GM18519 (cell line): ENCODE measurements around the gene MKNK2.
A peak's percentile ranks its signal among the peaks of the same experiment; 100 is the strongest.

ENCODE experiments used
- ATAC-seq: cut with Tn5 transposase; IDR thresholded peaks from one replicate; pipeline ENCODE4 v1.9.1; 2021; ENCODE audit warnings: mild to moderate bottlenecking, moderate library complexity; ENCODE audit not compliant: unreplicated experiment, low FRiP score

Gene MKNK2

DNA sequence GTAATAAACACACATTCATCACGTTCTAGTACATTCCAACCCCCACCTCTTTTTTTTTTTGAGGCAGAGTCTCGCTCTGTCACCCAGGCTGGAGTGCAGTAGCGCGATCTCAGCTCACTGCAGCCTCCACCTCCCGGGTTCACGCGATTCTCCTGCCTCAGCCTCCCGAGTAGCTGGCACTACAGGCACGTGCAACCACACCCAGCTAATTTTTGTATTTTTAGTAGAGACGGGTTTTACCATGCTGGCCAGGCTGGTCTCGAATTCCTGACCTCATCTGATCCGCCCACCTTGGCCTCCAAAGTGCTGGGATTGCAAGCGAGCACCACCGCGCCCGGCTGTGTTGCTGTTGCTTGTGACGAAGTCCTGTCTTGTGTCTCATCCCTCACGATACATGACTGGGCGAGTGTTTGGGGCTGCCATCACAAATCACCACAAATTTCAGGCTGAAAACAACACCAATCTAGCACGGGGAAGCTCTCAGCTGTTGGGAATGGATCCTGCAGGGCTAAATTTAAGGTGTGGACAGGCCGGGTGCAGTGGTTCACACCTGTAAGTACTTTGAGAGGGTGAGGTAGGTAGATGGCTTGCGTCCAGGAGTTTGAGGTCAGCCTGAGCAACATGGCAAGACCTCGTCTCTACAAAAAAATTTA, 29.4 kb upstream of the MKNK2 start:
- ATAC-seq: no peak

DNA sequence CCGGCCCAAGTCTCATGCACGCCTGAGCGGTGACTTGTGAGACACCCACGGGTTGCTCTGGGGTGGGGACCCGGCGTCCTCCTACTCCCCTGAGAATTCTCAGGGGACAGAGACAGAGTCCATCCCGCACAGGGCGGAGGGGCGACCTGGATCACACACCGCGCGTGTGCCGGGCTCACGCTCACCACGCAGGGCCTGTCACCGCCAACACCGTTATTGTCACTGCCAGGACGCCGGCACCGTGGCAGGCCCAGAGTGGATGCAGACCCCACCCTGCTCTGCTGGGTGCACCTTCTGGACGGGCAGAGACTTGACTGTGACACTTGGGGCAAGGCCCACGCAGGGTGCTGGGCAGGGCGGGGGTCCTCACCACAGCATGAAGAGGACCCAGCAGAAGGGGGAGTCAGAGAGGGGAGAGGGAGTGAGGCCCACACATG, 28.8 kb upstream of the MKNK2 start:
- no peak for ATAC-seq

DNA sequence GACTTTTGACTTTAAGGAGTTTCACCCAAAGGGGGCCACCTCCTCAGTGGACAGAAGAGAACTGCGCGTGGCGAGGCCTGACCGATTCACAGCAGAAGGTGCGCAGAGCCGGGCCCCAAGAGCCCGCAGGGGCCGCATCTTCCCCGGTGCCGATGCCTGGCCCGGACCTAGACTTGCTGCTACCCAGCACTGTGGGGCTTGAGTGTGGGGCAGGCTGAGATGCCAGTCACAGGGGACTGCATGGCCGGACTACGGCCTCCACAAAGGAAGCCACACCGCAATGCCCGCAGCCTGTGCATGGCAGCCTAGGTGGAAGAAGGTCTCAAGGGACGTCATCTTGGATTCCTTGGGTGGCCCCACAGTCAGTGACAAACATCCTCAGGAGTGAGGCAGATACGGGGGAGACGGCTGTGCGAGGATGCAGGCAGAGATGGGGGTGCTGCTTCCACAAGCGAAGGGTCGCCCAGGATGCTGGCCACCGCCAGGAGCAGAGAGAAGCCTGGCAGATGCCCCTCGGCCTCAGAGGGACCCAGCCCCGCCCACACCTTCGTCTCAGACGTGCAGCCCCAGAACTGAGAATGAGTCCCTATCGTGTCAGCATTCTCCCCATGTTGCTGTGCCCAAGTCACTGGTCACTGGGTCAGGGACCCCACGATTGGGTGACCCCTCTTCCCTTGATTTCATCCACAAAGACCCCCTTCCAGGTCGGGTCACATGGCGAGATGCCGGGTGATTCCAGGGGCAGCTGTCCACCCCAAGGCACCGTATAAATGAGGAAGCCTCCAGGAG, 28.2 kb upstream of the MKNK2 start:
- ATAC-seq: no peak

DNA sequence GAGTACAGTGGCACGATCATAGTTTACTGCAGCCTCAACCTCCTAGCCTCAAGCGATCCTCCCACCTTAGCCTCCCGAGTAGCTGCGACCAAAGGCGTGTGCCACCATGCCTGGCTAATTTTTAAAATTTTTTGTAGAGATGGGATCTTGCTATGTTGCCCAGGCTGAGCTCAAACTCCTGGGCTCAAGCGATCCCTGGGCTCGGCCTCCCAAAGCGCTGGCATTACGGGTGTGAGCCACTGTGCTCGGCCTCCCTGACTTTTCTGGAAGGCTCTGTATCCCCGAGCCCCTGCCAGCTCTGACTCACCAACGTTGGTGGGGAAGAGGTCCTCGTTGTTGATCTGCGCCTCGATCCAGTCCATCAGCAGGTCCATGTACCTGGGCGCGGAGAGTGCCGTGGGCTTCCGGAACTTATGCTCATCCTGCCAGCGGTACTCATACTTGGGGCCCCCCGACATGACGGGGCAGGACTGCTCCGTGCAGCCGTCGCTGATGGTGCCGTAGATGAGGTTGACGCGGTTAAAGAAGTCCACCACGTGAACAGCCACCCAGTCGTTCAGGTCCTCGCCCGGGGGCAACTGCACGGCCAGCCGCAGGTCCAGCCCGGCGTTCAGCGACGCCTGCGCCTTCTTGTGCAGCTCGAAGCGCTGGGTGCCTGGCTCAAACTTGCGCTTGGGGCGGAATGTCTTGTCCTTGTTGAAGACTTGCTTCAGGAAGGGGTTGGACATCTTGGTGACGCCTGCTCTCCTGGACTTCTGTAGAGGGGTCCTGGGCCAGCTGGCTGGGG, 27.0 kb upstream of the MKNK2 start:
- no peak for ATAC-seq

DNA sequence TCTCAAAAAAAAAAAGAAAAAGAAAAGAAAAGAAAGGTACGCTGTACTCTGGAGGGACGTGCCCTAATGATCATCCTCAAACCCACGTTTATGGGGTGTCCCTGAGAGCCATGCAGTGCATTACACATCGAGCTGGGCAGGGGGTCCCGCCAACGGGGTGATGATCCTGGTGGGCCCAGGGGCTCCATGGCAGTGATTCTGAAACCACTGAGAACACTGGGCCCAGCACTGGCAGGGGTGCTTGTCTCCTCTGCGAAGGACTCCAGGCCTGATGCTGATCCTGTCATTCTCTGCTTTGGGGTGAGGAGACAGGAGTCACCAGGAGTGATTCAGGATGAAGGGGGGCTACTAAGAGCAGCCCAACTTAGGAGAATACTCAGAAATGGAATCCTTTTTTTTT, 26.4 kb upstream of the MKNK2 start:
- ATAC-seq: no peak

DNA sequence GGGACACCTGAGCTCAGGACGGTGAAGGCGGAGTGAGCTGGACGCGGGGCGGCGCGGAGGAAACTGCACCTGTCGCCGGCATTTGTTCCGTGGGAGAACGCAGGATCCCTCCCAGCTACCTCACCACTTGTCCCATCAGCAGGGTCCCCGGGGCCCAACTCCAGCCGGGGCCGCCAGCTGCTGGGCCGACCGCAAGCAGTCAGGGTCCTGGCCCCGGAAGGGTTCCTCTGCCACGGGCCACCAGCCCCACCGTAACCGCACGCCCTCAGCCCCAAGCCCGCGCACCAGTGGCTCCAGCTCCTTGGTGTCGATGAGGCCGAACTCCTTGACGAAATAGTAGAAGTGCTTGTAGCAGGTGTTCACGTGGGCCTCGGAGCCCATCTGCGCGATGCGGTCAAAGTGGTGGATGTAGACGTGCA, 25.5 kb upstream of the MKNK2 start:
- no peak for ATAC-seq

DNA sequence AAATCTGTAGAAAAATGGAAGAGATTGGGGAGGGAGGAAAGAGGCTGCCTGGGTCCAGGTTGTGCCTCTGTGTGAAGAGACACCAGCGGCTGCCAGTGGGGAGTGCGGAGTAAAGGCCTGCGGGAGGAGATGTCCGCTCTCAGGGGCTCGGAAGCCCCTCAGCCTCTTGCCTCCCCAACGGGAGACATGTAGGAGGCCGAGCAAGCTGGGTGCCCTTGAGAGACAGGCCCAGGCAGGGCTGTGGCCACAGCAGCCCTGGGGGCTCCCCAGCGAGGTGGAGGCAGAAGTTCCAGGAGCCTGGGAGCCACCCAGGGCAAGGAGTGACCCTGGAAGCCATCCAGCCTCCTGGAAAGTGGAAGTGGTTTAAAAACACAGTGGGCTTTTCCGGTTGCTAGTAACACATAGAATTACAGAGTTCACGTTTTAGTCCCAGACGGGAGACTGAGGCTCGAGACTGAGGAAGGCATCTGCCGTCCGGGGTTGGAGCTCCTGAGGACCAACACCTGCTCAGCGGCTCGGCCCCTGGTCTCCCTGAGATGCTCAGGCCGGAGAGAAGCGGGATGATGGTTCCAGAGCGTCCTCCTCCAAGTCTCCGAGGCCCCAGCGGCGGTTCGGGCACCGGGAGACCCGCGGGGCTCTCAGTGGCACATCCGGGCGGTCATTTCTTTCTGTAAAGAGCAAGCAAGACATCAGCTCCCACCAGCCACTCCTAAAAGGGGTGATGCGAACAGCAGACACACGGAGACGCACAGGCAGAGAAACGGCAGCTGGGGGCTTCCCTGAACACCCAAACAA, 21.9 kb upstream of the MKNK2 start:
- ATAC-seq: no peak

DNA sequence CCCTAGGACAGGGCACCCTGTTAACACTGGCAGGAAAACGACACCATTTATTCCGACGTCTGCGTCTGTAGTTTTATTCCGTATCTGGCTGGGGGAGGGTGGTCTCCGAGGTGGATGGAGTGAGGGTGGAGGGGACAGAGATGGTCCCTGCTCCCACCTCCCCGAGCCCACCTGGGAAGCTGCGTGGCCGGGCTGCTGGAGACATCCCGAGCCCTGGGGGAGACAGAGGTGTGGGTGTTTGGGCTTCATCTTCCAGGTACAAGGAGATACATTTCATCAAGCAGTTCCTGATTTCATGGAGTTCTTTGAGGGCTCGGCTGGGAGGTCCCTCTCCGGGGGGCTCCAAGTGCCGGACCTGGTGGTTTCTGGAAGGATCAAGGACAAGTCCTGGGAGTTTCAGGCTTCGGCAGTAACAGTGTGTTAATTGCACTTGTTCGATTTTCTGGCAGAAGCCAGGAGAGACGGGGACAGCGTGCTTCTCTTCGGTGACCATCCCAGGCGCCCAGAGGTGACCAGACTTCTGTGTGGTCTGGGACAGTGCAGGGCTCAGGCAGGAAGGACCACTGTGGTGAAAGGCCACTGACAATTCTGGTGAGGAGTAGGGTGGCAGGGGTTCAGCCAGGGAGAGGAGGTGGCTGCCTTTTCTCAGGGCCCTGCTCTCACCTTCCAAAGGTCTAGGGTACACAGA, 20.1 kb upstream of the MKNK2 start:
- no peak for ATAC-seq

DNA sequence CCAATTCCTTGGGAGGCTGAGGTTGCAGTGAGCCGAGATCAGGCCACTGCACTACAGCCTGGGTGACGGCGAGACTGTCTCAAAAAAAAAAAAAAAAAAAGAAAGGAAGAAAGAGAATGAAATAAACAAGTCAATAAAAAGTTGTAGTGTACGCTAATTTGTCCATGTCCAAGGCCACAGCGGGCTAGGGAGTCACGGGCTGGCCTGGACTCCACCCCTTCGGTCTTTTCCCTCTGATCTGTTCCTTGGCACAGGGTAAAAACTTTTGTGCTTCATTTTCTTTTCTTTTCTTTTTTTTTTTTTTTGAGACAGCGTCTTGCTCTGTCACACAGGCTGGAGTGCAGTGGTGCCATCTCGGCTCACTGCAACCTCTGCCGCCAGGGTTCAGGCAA, 19.4 kb upstream of the MKNK2 start:
- ATAC-seq: no peak

DNA sequence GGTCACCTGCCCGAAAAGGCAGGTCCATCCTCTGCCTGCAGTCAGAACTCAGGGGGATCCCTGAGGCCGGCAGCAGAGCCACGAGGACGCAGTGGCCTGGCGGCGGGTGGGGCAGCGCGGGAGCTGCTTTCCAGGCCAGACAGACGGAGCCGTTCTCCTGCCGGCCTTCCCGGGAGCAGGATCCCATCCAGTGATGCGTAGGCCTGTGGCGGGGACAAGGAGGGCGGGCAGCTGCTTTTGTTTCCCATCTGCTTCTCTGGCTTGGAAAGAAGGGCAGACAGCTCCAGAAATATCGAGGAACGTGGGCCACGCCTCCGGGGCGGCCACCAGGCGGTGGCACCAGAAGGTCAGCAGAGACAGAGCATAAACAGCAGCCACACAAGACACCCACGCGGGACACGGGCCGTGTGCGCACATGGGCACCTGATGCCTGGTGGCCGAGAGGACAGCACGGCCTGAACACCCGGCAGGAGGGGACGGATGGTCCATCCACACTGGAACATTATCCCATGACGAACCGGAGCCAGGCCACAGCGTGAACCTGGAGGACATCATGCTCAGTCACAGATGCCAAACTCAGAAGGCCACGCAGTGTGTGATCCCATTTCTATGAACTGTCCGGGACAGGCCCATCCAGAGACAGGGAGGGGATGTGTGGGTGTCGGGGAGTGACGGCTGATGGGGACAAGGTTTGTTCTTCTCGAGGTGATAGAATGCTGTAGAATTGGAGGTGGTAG, 13.9 kb upstream of the MKNK2 start:
- ATAC-seq: no peak

DNA sequence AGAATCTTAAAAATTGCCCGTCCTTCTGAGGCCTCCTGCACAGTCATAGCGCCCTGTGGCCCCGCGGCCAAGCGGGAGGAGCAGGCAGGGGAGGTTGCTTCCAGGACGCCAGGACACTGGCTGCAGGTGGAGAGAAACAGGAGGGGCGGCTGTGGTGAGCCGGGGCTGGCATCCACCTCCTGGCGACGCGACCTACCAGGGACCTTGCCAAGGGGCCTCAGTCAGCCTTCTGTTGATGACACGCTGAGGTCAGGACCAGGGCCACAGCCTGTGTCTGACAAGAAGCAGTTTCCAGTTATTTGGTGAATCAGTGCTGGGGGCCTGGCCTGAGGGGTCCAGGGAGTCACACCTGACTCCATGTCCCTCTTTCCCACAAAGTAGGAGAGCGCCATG, 13.3 kb upstream of the MKNK2 start:
- no peak for ATAC-seq

DNA sequence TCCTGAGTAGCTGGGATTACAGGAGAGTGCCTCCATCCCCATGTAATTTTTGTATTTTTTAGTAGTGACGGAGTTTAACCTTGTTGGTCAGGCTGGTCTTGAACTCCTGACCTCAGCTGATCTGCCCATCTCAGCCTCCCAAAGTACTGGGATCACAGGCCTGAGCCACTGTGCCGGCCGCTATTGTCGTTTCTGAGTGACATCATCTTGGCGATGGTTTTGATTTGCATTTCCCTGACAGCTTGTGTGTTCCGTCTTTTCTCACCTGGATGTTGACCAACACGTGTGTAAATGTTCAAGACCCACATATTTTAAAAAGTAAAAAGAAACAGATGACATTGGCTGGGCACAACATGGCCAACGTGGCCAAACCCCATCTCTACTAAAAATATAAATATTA, 12.8 kb upstream of the MKNK2 start:
- no peak for ATAC-seq

DNA sequence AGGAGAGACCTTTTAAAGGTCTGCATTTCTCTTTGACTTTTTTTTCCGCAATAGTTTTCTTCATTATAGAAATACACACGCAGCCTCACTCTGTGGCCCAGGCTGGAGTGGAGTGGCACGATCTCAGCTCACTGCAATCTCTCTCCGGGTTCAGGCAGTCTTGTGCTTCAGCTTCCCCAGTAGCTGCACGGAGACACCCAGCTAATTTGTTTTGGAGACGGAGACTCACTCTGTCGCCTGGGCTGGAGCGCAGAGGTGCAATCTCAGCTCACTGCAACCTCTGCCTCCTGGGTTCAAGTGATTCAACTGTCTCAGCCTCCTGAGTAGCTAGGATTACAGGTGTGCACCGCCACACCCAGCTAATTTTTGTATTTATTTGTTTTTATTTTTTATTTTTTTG, 11.7 kb upstream of the MKNK2 start:
- no peak for ATAC-seq

DNA sequence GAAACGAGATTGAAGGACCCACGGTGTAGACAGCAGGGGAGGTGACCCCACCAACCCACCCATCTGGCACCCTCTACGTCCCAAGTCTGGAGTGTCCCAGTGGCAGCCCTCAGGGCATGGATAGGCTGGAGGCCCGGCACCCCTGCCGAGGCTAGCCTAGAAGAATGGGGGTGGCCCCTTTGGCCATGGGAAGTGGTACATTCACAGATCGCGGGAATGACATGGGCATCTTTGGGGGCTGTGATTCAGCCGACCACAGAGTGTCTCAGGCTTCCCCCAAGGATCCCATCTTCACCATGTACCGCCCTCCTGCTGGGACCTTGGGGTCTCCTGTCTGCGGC, 11.3 kb upstream of the MKNK2 start:
- ATAC-seq: no peak

DNA sequence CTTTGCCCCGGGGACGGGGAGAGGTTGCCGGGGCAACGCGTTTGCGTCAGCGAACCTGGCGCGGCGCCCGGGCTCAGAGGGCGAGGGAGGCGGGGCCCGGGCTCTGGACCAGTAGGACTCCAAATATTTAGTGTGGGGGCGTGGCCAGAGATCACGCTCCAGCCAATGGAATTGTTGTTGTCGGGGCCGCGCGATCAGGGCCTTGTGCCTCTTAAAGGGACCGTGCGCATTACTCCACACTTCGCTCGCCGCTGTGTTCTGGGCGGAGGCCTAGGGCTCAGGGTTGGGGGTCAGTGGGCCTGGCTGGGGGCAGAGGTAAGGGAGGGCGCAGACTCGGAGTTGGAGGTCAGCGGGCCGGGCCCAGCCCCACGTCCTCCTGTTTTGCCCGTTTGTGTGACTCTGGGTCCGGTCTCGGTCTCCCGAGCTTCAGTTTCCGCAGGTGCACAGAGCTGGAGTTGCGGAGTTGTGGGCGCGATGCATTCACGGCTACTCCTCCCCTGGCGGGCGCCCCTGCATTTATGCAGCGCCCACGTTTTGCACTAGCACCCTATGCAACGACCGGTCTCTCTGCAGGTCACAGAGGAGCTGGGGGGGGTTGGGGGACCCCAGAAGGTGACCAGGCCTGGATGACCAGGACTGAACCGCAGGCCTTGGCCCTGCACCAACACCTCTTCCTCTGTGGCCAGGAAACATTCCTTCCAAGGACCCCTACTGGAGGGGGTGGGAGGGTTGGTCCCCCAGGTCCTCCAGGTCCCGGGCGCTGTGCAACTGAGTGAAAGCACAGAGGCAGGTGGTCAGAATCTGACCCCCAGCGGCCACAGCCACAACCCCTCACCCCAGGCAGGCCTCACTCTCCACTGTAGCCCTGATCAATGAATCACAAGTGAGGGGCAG, 10.7 kb upstream of the MKNK2 start:
- ATAC-seq: peak; percentile 57

DNA sequence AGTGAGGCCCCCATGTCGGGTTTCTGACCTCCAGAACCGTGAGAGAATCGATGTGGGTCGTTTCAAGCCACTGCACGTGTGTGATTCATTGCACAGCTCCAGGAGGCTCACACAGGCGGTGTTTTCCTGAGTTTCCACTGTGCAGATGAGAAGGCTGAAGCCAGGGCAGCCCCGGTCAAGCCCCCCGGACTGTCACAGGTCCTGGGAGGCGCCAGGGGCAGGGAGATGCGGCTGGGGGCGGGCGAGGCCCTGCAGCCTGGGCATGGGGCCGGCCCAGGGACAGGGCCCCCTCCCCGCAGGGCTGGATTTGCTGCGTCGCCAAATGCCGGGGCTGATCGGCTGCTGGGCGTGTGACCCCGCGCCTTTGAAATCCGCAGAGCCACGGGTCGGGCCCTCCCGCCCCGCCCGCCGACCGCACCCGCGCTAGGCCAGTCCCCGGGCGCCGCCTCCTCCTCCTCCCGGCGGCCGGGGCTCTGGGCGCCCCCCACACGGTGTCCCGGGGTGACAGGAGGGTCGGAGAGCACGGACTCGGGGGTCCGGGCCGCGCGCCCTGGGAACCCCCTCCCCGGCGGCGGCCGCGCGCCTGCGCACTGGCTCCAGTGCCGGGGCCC, 9.9 kb upstream of the MKNK2 start:
- ATAC-seq: peak; percentile 14

DNA sequence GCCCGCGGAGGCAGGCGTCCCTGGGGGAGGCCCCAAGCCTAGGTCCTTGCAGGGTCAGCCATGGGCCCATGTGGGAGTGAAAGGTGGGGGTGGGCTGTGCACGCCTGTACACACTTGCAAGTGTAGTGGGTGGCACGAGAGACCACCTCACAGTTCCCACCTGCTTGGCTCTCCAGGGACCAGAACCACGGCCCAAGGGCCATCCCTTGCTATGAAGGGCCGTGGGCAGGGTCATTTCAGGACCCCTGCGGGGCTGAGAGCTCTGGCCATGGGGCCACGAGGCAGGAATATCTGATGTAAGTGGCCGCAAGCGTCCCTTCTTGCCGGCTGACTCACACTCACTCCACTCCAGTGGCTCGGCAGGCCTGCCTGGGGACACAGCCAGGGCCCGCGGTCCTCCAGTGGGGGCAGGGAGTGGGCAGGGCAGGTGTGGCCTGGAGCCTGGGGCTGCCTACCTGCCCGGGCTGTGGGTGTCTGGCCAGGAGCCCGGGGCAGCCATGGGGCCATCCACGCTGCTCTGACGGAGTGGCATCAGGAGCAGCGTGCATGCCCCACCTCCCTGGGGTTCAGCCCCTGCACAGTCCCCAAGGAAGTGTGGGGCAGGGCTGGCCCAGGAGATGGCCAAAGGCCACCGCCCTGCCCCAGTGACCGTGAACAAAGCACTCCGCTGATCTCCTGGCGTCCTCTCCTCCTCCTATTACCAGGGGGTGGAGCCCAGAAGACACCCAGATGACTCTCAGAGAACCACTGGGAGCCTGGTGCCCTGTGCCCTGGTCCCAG, 8.6 kb upstream of the MKNK2 start:
- no peak for ATAC-seq
